Kidney (tissue), 14 donors: Measurements from ENCODE around the gene SEMA5B. TPM values are rescaled to one million over a fixed set of nuclear protein-coding genes. Genes with fewer than 3 reads are reported as not detected.

Source experiments
- DNase-seq, 5 donors: peaks; one replicate each; pipeline ENCODE4 v3.0.0-alpha.2; 2013 to 2020
- FAIRE-seq: peaks from 2 replicates; lab custom pipeline; 2012; peaks lifted over from hg19 to GRCh38; lab: Jason Lieb, UNC
- H3K27ac ChIP-seq, 2 donors: one replicate each; pipeline ENCODE4 v1.7.0; 2013; ENCODE audit warnings: low read depth in 2 of 2, low read length in 2 of 2, inconsistent platforms in 1 of 2
- H3K27me3 ChIP-seq: one replicate; pipeline ENCODE4 v1.7.1; 2013; ENCODE audit warnings: low read length, inconsistent platforms; ENCODE audit not compliant: control insufficient read depth, insufficient read depth
- H3K36me3 ChIP-seq, 3 donors: one replicate each; pipeline versions ENCODE4 v1.7.0 to v1.7.1; 2013; ENCODE audit warnings: low read length in 3 of 3, control low read depth in 1 of 3, inconsistent platforms in 1 of 3; ENCODE audit not compliant: insufficient read depth in 3 of 3, control insufficient read depth in 2 of 3
- H3K4me1 ChIP-seq, 3 donors: one replicate each; pipeline versions ENCODE4 v1.7.0 to v1.7.1; 2013; ENCODE audit warnings: low read length in 3 of 3, inconsistent platforms in 1 of 3, low read depth in 1 of 3; ENCODE audit not compliant: control insufficient read depth in 2 of 3, insufficient read depth in 2 of 3
- H3K4me3 ChIP-seq, 3 donors: one replicate each; pipeline versions ENCODE4 v1.7.0 to v1.8.1; 2013; ENCODE audit warnings: low read length in 3 of 3, control low read depth in 1 of 3, inconsistent platforms in 1 of 3
- H3K9ac ChIP-seq, 3 donors: one replicate each; pipeline versions ENCODE4 v1.7.0 to v1.7.1; 2013; ENCODE audit warnings: low read length in 3 of 3, control low read depth in 1 of 3, inconsistent platforms in 1 of 3
- H3K9me3 ChIP-seq, 3 donors: one replicate each; pipeline versions ENCODE4 v1.7.0 to v1.7.1; 2013; ENCODE audit warnings: low read length in 3 of 3, control low read depth in 1 of 3, inconsistent platforms in 1 of 3; ENCODE audit not compliant: control insufficient read depth in 2 of 3, insufficient read depth in 1 of 3
- CTCF ChIP-seq: IDR thresholded peaks from 3 replicates; pipeline ENCODE4 v1.5.1; 2012; ENCODE audit warnings: mild to moderate bottlenecking, moderate library complexity, borderline replicate concordance; ENCODE audit not compliant: insufficient read depth; ENCODE audit errors: extremely low read depth
- intact Hi-C: fragments of 100-400 bp; cut with DNase I; formaldehyde crosslinking; loops from one replicate; pipeline ENCODE4 v1.11.1; 2022
- polyA plus RNA-seq: library from polyadenylated mRNA; stranded (reverse); fragments of 350-450 nt; fragmentation: Illumina TruSeq; extraction: RNeasy Lipid Tissue Mini Kit (QIAGEN cat#74804); gene quantifications from one replicate; pipeline ENCODE4 v1.2.3, GENCODE V29; 2014; ENCODE audit warnings: low read depth, low replicate concordance; ENCODE audit not compliant: insufficient read depth
- total RNA-seq: library from RNA; stranded (reverse); fragmentation: NEBNext Ultra II Directional; extraction: Animal tissue kit (Norgen Biotek cat#: 25700); gene quantifications from one replicate; pipeline ENCODE4 v1.2.1, GENCODE V29; 2021
- donor health status: control.
- donor health status: control.
- donor health status: control.
- donor health status: control.
- donor health status: control.
- donor health status: DM: yes; HTN: yes; CAD: no.
- donor health status: Normal renal cell carcinoma (clear cell type).

The SEMA5B gene
- total and polyA plus RNA-seq, 2 donors from 2014 or later, result 6.6 to 8.4 TPM

DNA sequence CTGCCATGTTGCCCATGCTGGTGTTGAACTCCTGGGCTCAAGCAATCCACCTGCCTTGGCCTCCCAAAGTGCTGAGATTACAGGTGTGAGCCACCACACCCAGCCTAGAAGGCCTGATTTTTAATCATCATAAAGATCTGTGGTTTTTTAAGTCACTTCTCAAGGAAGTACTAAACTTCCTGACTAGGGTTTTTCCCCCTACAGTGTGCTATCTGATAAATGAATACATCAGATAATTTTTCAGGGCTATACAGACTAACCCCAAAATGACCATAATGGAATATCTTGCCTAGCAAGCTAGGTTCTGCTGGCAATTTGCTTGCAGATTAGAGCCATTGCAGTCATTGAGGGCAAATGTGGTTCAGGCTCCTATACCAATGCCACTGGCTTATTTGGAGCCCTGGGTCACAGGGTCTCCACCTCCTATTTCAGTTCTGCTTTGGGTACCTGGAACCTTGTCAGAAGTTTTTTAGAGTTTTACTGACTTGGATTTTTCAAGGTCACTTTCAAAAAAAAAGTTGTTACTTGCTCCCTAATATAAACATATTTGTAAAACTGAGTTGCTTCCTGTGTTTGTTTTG lies 151.9 kb downstream of the SEMA5B start:
- no peaks in the 10 kb centered on the region for H3K4me1 ChIP-seq
- no peak for DNase-seq
- no peak for TF ChIP-seq CTCF
- intact Hi-C loops, result no loop called here
- FAIRE-seq, result no peak
- H3K4me3 ChIP-seq, result no peak overlapping the region
- H3K9me3 ChIP-seq, result no peaks in the 10 kb centered on the region
- H3K9ac ChIP-seq, result no peak overlapping the region
- no peaks in the 10 kb centered on the region for H3K27me3 ChIP-seq
- no peak overlapping the region for H3K27ac ChIP-seq
- H3K36me3 ChIP-seq, result no peaks in the 10 kb centered on the region

DNA sequence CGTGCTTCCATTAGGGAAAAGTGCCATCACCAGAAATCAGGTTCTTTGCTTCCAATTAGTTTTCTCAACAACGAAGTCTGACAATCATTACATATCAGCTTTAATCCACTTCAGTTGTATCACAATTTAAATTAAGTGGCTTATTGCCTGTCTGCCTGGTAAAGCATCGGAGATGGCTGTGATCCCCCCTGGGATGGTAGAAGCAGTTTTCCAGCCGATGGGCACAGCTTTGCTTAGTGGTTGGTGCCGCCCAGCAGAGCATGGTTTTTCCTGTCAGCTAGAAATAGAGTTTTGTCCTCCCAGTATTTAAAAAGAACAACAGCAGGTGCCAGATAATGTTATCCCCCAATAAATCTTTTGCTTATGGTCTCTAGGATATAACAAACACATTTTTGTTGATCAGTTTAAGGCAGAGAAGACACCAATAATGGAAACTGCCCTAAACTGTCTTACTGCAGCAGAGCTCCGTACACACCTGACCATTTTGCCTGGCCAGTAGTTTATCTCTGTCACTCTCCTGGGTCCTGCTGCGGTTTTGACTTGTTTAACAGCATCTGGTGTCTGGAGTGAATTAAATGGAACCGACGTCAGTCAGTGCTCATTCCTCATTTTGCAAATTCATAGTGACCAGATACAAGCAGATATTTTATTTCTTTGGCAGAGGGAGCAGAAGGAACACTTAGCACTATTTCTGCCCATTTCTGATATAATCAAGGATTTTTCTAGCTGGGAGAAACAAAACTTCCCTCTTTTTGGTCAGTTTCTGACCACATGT lies 153.6 kb downstream of the SEMA5B start:
- H3K27ac ChIP-seq, result no peak overlapping the region
- FAIRE-seq, result no peak

DNA sequence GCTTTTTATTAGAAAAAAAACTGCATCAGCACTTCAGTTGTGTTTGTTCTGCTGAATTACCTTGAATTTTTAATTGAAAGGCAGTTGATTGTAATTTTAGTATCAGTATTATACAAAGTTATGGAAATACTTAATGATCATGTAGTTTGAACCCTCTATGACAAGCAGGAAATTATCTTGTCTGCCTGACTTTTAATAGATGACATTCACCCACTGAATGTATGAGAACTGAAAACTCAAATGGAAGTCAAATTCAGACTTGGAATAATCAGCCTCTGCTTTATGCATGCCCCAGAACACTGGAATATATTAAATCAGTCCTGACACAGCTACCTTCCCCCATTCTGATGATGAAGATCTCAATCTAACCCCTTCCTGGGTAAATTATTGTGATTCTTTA lies 159.2 kb downstream of the SEMA5B start:
- no peaks in the 10 kb centered on the region for H3K27me3 ChIP-seq
- DNase-seq (no peak), FAIRE-seq (no peak)
- H3K27ac ChIP-seq, result no peak overlapping the region
- H3K9ac ChIP-seq, result no peak overlapping the region
- no peak overlapping the region for H3K4me3 ChIP-seq
- no peaks in the 10 kb centered on the region for H3K4me1 ChIP-seq
- intact Hi-C loops, result no loop called here
- no peaks in the 10 kb centered on the region for H3K36me3 ChIP-seq
- no peak for TF ChIP-seq CTCF
- no peaks in the 10 kb centered on the region for H3K9me3 ChIP-seq

More for the DNA sequence above, 153.6 kb downstream of the SEMA5B start:
- Histone ChIP-seq H3K9me3 (no peaks in the 10 kb centered on the region), H3K4me3 (no peak overlapping the region), H3K36me3 (no peaks in the 10 kb centered on the region), H3K4me1 (no peaks in the 10 kb centered on the region), H3K9ac (no peak overlapping the region), H3K27me3 (no peaks in the 10 kb centered on the region)
- TF ChIP-seq CTCF, result no peak
- intact Hi-C loops, result no loop called here
- no peak for DNase-seq
